ENCODE data around the gene TSPAN4. TPM values are rescaled to one million over a fixed set of nuclear protein-coding genes. Genes with fewer than 3 reads are reported as not detected.
A peak's percentile ranks its signal among the peaks of the same experiment; 100 is the strongest.

TSPAN4 gene
- total RNA-seq, 2 experiments from 2014 or later, result 9.4 to 12.1 TPM

DNA sequence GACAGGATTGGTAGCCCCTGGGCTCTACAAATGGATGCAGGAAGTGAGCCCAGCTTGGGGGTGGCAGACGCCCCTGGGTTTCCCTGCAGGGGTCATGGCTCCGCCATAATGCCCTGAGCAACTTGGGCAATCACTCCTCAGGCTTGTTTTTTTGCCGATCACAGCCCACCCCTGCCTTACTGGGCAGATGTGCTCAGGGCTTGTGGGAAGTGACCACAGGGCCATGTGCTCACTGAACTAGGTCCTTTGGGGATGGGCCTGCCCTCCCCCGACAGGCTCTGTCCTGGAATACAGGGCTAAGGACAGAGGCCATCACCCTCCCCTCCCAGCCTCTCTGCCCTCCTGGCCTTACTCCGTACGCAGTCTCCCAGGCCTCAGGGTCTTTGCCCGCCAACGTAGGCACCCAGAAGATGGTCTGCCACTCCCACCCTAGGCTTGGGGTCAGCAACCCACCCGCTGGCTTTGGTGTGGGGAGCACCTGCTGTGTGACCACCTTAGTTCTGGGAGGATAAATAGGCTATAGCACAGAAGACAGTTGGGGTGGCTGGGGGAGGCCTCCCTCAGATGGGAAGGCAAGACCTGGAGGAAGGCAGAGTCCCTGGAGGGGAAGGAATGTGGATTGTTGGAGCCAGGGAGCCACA is 29.1 kb upstream of the TSPAN4 start:
- TF ChIP-seq, protein P1, sequence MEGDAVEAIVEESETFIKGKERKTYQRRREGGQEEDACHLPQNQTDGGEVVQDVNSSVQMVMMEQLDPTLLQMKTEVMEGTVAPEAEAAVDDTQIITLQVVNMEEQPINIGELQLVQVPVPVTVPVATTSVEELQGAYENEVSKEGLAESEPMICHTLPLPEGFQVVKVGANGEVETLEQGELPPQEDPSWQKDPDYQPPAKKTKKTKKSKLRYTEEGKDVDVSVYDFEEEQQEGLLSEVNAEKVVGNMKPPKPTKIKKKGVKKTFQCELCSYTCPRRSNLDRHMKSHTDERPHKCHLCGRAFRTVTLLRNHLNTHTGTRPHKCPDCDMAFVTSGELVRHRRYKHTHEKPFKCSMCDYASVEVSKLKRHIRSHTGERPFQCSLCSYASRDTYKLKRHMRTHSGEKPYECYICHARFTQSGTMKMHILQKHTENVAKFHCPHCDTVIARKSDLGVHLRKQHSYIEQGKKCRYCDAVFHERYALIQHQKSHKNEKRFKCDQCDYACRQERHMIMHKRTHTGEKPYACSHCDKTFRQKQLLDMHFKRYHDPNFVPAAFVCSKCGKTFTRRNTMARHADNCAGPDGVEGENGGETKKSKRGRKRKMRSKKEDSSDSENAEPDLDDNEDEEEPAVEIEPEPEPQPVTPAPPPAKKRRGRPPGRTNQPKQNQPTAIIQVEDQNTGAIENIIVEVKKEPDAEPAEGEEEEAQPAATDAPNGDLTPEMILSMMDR (conservative IDR thresholded peaks at IDR 0.05; ENCODE audit: low read length), result no peak
- TF ChIP-seq EZH2phosphoT487 (IDR thresholded peaks at IDR 0.05; ENCODE audit: borderline replicate concordance, low read depth, low read length), result no peak
- Histone ChIP-seq H4K20me1 (ENCODE audit: insufficient read depth, low read length) (peaks cover 17% of the 10 kb centered on the region; the same call in 1 of the 2 replicates), H3K4me2 (ENCODE audit: low read length) (no peak overlapping the region), H3K4me3 (ENCODE audit: low read depth, low read length, poor library complexity, severe bottlenecking) (no peak overlapping the region), H3K9me2 (ENCODE audit: insufficient read depth, low read length) (no peaks in the 10 kb centered on the region), H3K36me3 (ENCODE audit: insufficient read depth, low read length) (peaks cover 62% of the 10 kb centered on the region), H3K9me3 (ENCODE audit: low read length) (no peaks in the 10 kb centered on the region), H3K4me1 (ENCODE audit: insufficient read depth, low read length, poor library complexity, severe bottlenecking) (peaks cover 32% of the 10 kb centered on the region), H3K79me2 (ENCODE audit: insufficient read depth, low read depth, low read length) (peaks cover 32% of the 10 kb centered on the region), H2AFZ (ENCODE audit: low read length) (no peak overlapping the region), H3K27ac (ENCODE audit: low read depth, low read length, poor library complexity, severe bottlenecking) (peak overlapping the region; percentile 34)
- POLR2A ChIA-PET, result no interaction called here
- DNase-seq (ENCODE audit: low spot score), result no peak
- intact Hi-C loops (cut with micrococcal nuclease; ENCODE audit: unreplicated experiment), result no loop called here
- BruUV-seq (replicated peaks), result no TSS peak
- CTCF ChIA-PET (ENCODE audit: unreplicated experiment), result no interaction called here

DNA sequence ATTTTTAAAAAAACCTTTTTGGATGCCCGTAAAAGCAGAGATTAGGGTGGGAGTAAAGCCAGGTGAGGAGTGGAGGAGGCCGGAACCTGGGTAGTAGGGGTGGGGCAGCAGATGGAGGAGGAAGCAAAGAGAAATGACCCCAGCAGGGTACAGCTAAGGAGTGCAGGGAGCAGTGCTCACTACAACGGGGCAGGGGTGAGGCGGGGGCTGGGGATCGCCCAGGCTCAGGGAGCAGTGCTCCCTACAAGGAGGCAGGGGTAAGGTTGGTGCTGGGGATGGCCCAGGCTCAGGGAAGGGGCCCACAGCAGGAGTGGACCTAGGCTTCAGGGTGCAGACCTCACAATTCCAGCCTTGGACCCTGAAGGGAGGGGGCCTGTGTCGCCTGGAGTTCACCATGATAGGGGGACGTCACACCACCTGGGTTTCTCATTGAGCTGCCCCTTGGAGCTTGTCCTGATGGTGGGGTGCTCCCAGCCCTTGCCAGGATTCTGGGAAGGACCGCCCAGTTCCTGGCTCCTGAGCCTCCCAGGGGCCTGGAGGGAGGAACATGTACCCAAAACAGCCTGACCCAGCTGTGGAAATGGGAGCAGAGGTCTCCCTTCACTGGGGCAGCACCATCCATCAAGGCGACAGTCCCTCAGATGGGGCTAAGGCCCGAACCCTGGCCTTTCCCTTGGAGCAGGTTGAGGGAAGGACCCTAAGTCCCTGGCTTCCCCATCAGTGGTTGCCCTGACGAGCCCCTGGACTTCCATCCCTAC is 26.8 kb upstream of the TSPAN4 start:
- Histone ChIP-seq H3K4me3 (ENCODE audit: low read depth, low read length, poor library complexity, severe bottlenecking) (no peak overlapping the region), H3K4me1 (ENCODE audit: insufficient read depth, low read length, poor library complexity, severe bottlenecking) (peaks cover 45% of the 10 kb centered on the region), H3K9me2 (ENCODE audit: insufficient read depth, low read length) (no peaks in the 10 kb centered on the region), H2AFZ (ENCODE audit: low read length) (no peak overlapping the region), H4K20me1 (ENCODE audit: insufficient read depth, low read length) (peaks cover 9% of the 10 kb centered on the region; the same call in 1 of the 2 replicates), H3K4me2 (ENCODE audit: low read length) (no peak overlapping the region), H3K9me3 (ENCODE audit: low read length) (no peaks in the 10 kb centered on the region), H3K36me3 (ENCODE audit: insufficient read depth, low read length) (peaks cover 53% of the 10 kb centered on the region), H3K27ac (ENCODE audit: low read depth, low read length, poor library complexity, severe bottlenecking) (no peak overlapping the region), H3K79me2 (ENCODE audit: insufficient read depth, low read depth, low read length) (peaks cover 14% of the 10 kb centered on the region)
- intact Hi-C loops (cut with micrococcal nuclease; ENCODE audit: unreplicated experiment), result no loop called here
- POLR2A ChIA-PET, result no interaction called here
- BruUV-seq (replicated peaks), result no TSS peak
- CTCF ChIA-PET (ENCODE audit: unreplicated experiment), result no interaction called here
- no peak for TF ChIP-seq EZH2phosphoT487 (IDR thresholded peaks at IDR 0.05; ENCODE audit: borderline replicate concordance, low read depth, low read length)
- TF ChIP-seq, protein P1 (conservative IDR thresholded peaks at IDR 0.05; ENCODE audit: low read length), result no peak
- no peak for DNase-seq (ENCODE audit: low spot score)

DNA sequence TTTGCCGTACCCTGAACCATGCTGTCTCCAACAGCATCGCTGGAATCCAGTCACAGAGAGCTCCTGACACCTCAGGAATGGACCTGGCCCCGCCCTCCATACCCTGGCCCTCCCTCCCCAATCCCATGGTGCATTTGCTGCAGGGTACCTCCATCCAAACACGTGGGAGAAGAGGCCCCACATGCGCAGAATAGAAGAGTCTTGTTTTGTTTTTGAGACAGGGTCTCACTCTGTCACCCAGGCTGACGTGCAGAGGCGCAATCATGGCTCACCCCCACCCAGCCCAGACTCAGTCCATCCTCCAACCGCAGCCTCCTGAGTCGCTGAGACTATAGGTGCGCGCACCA is 26.2 kb upstream of the TSPAN4 start:
- peaks cover 4% of the 10 kb centered on the region; the same call in 1 of the 2 replicates for H4K20me1 ChIP-seq (ENCODE audit: insufficient read depth, low read length)
- POLR2A ChIA-PET, result no interaction called here
- H3K9me2 ChIP-seq (ENCODE audit: insufficient read depth, low read length), result no peaks in the 10 kb centered on the region
- no peak overlapping the region for H3K4me2 ChIP-seq (ENCODE audit: low read length)
- no TSS peak for BruUV-seq (replicated peaks)
- no peak for TF ChIP-seq EZH2phosphoT487 (IDR thresholded peaks at IDR 0.05; ENCODE audit: borderline replicate concordance, low read depth, low read length)
- TF ChIP-seq, protein P1 (conservative IDR thresholded peaks at IDR 0.05; ENCODE audit: low read length), result no peak
- no peak overlapping the region for H2AFZ ChIP-seq (ENCODE audit: low read length)
- no peak overlapping the region for H3K27ac ChIP-seq (ENCODE audit: low read depth, low read length, poor library complexity, severe bottlenecking)
- peaks cover 47% of the 10 kb centered on the region for H3K36me3 ChIP-seq (ENCODE audit: insufficient read depth, low read length)
- intact Hi-C loops (cut with micrococcal nuclease; ENCODE audit: unreplicated experiment), result no loop called here
- CTCF ChIA-PET (ENCODE audit: unreplicated experiment), result no interaction called here
- H3K79me2 ChIP-seq (ENCODE audit: insufficient read depth, low read depth, low read length), result peaks cover 9% of the 10 kb centered on the region
- H3K4me3 ChIP-seq (ENCODE audit: low read depth, low read length, poor library complexity, severe bottlenecking), result no peak overlapping the region
- peaks cover 43% of the 10 kb centered on the region for H3K4me1 ChIP-seq (ENCODE audit: insufficient read depth, low read length, poor library complexity, severe bottlenecking)
- H3K9me3 ChIP-seq (ENCODE audit: low read length), result no peaks in the 10 kb centered on the region
- DNase-seq (ENCODE audit: low spot score), result no peak

All from OCI-LY7 (cell line).